B cell (primary cell): Measurements from ENCODE around the gene DLG2. TPM values are rescaled to one million over a fixed set of nuclear protein-coding genes. Genes with fewer than 3 reads are reported as not detected.

Source experiments
- ATAC-seq: fragments of 200-7000 bp; cut with Tn5 transposase; one replicate; pipeline ENCODE4 v1.10.0; 2021; ENCODE audit warnings: low read depth, mild to moderate bottlenecking, moderate number of reproducible peaks, moderate library complexity
- CTCF ChIA-PET: fragments of 350-600 bp; sonication (Branson Sonifier 250); formaldehyde crosslinking; loops from one replicate; lab custom pipeline; 2021; ENCODE audit warnings: antibody characterized with exemption, inconsistent platforms; lab: Charles Lee
- POLR2A ChIA-PET: fragments of 350-600 bp; sonication (Branson Sonifier 250); formaldehyde crosslinking; loops from one replicate; lab custom pipeline; 2021; ENCODE audit warnings: antibody characterized with exemption; lab: Charles Lee
- DNase-seq: peaks from one replicate; pipeline ENCODE4 v3.0.0; 2013
- H2AFZ ChIP-seq: 2 replicates; pipeline ENCODE4 v1.6.1; 2012; ENCODE audit warnings: mild to moderate bottlenecking, low read depth, low read length; ENCODE audit not compliant: insufficient read depth, poor library complexity, severe bottlenecking
- H3K27ac ChIP-seq, 2 donors: 1 replicate in 1 of 2; 2 replicates in 1 of 2; pipeline ENCODE4 v1.5.1; 2012 to 2013; ENCODE audit warnings: low read length in 2 of 2, mild to moderate bottlenecking in 2 of 2, moderate library complexity in 1 of 2
- H3K27me3 ChIP-seq, 4 experiments: fragments of 200-600 bp in 1 of 4; sonication (generic) in 1 of 4; replicated peaks in 1 of 4; 1 replicate in 2 of 4; 2 replicates in 2 of 4; pipeline versions ENCODE4 v1.6.1 to v1.7.0; 2013 to 2016; ENCODE audit warnings: low read length in 3 of 4, mild to moderate bottlenecking in 2 of 4, mixed read lengths in 1 of 4, moderate library complexity in 1 of 4; ENCODE audit not compliant: insufficient read depth in 4 of 4, control insufficient read depth in 3 of 4; ENCODE audit errors: control extremely low read depth in 1 of 4
- H3K36me3 ChIP-seq, 2 experiments: replicated peaks in 1 of 2; 1 replicate in 1 of 2; 2 replicates in 1 of 2; pipeline versions ENCODE4 v1.6.1 to v1.7.1; 2013; ENCODE audit warnings: low read length in 1 of 2; ENCODE audit not compliant: insufficient read depth in 2 of 2, control insufficient read depth in 1 of 2; ENCODE audit errors: control extremely low read depth in 1 of 2, extremely low read depth in 1 of 2
- H3K4me1 ChIP-seq, 2 donors: fragments of 200-600 bp in 1 of 2; sonication (generic) in 1 of 2; 1 replicate in 1 of 2; 2 replicates in 1 of 2; pipeline versions ENCODE4 v1.5.1 to v1.6.1; 2013 to 2017; ENCODE audit warnings: low read length in 2 of 2; ENCODE audit not compliant: control insufficient read depth in 2 of 2, insufficient read depth in 2 of 2
- H3K4me2 ChIP-seq: replicated peaks from 2 replicates; pipeline ENCODE3; 2012; ENCODE audit warnings: mild to moderate bottlenecking, low read depth, low read length; ENCODE audit not compliant: poor library complexity, severe bottlenecking
- H3K4me3 ChIP-seq, 5 experiments: fragments of 200-600 bp in 1 of 5; sonication (generic) in 1 of 5; 1 replicate in 3 of 5; 2 replicates in 2 of 5; pipeline versions ENCODE4 v1.5.1 to v1.7.0; 2011 to 2016; ENCODE audit warnings: low read length in 4 of 5, mild to moderate bottlenecking in 4 of 5, low read depth in 2 of 5, control low read depth in 1 of 5, moderate library complexity in 1 of 5; ENCODE audit not compliant: insufficient read depth in 1 of 5; ENCODE audit errors: control extremely low read depth in 1 of 5, extremely low read depth in 1 of 5
- H3K79me2 ChIP-seq: fragments of 200-600 bp; sonication (generic); one replicate; pipeline ENCODE4 v1.6.0; 2016; ENCODE audit warnings: low read length; ENCODE audit not compliant: control insufficient read depth, insufficient read depth
- H3K9ac ChIP-seq: fragments of 200-600 bp; sonication (generic); 2 replicates; pipeline ENCODE4 v1.6.1; 2017; ENCODE audit warnings: mild to moderate bottlenecking, low read length, moderate library complexity
- H3K9me3 ChIP-seq, 3 donors: one replicate each; pipeline versions ENCODE4 v1.6.1 to v1.7.1; 2013; ENCODE audit warnings: low read length in 2 of 3; ENCODE audit not compliant: control insufficient read depth in 2 of 3, insufficient read depth in 1 of 3; ENCODE audit errors: control extremely low read depth in 1 of 3
- H4K20me1 ChIP-seq: 2 replicates; pipeline ENCODE4 v1.6.0; 2012; ENCODE audit warnings: mild to moderate bottlenecking, low read length; ENCODE audit not compliant: insufficient read depth, control insufficient read depth, poor library complexity, severe bottlenecking
- H3K27ac Mint-ChIP-seq: one replicate; pipeline ENCODE4 v1.8.0; 2021; ENCODE audit warnings: mixed read lengths
- H3K27me3 Mint-ChIP-seq: one replicate; pipeline ENCODE4 v1.8.0; 2021; ENCODE audit warnings: mixed read lengths
- H3K4me1 Mint-ChIP-seq: one replicate; pipeline ENCODE4 v1.8.0; 2021; ENCODE audit warnings: mixed read lengths
- H3K4me3 Mint-ChIP-seq: one replicate; pipeline ENCODE4 v1.8.0; 2021; ENCODE audit warnings: mixed read lengths
- H3K9me3 Mint-ChIP-seq: one replicate; pipeline ENCODE4 v1.8.0; 2022; ENCODE audit warnings: mixed read lengths; ENCODE audit not compliant: insufficient read depth
- CTCF ChIP-seq: fragments of 200-600 bp; IDR thresholded peaks from one replicate; pipeline ENCODE4 v1.8.0; 2022; ENCODE audit warnings: antibody characterized with exemption, mild to moderate bottlenecking
- EZH2 ChIP-seq: IDR thresholded peaks from 2 replicates; pipeline ENCODE4 v1.6.1; 2012; ENCODE audit warnings: borderline replicate concordance, low read depth, mild to moderate bottlenecking, moderate library complexity, low read length; ENCODE audit not compliant: insufficient read depth, poor library complexity, severe bottlenecking
- WGBS: methylation state at CpG from one replicate; pipeline ENCODE4 v1.1.5; 2013; ENCODE audit warnings: missing lambda C conversion rate; ENCODE audit not compliant: insufficient coverage; 5-methylcytosine and 5-hydroxymethylcytosine counted together
- intact Hi-C: fragments of 100-400 bp; cut with micrococcal nuclease; formaldehyde crosslinking; loops from one replicate; pipeline ENCODE4 v1.10.0; 2022
- polyA plus RNA-seq: library from polyadenylated mRNA; depleted of rRNA; stranded (reverse); fragments of >200 nt; gene quantifications from 2 replicates; pipeline ENCODE4 v1.2.3, GENCODE V29; 2012
- total RNA-seq, 2 donors: library from RNA; stranded (reverse); fragments of 120-200 nt in 1 of 2; gene quantifications; 1 replicate in 1 of 2; 2 replicates in 1 of 2; pipeline versions ENCODE4 v1.2.3 to v1.2.4, GENCODE V29; 2013 to 2022

Gene DLG2
- total and polyA plus RNA-seq, 2 donors (not counting 1 experiment from before 2014, with no cell fraction given) = 0.54 to 5.4 TPM

DNA sequence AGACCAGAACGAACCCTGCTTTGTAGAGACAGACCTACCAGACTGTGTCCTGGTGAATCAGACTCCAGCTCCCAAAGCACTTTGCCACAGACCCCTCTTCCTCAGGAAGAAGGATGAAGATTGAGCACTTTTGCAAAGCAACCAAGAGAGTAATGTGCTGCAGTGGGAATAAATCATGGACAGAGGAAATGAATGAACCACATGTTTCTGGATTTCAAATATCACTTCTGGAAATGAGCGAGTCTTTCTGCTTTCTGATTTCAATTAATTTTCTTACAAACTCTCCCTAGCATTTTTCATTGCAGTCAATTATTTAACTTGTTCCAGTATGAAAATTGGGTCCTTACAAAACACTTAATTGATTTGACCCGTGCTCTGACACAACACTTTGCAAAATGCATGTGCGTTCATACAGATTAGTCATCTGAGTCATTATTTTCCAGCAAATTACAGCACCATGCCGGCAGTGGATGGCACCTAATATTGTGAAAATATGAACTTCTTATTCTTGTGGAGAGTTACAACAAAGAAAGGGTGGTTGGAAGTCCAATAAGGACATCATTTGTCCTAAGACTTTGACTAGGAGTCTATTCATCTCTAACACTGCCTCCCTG, 2025.1 kb downstream of the DLG2 start:
- H3K9ac ChIP-seq = no peak overlapping the region
- Mint-ChIP-seq H3K9me3 (peaks cover 2% of the 10 kb centered on the region), H3K27me3 (no peaks in the 10 kb centered on the region), H3K4me1 (peaks cover 15% of the 10 kb centered on the region), H3K4me3 (no peak overlapping the region), H3K27ac (no peak overlapping the region)
- H2AFZ ChIP-seq = no peak overlapping the region
- H3K4me2 ChIP-seq = no peak overlapping the region
- 100% methylated on average over 1 of the region's 5 CpGs for WGBS
- CTCF ChIA-PET = no interaction called here
- no peak overlapping the region for H3K27ac ChIP-seq
- intact Hi-C loops = no loop called here
- H3K36me3 ChIP-seq = no peaks in the 10 kb centered on the region
- peaks cover 0 to 6% of the 10 kb centered on the region in 2 donors for H3K4me1 ChIP-seq
- H3K4me3 ChIP-seq = no peak overlapping the region
- DNase-seq (no peak), ATAC-seq (no peak)
- H3K27me3 ChIP-seq = no peaks in the 10 kb centered on the region
- POLR2A ChIA-PET = no interaction called here
- H4K20me1 ChIP-seq = no peaks in the 10 kb centered on the region
- no peaks in the 10 kb centered on the region for H3K79me2 ChIP-seq
- TF ChIP-seq CTCF (no peak), EZH2 (no peak)
- H3K9me3 ChIP-seq = no peaks in the 10 kb centered on the region

DNA sequence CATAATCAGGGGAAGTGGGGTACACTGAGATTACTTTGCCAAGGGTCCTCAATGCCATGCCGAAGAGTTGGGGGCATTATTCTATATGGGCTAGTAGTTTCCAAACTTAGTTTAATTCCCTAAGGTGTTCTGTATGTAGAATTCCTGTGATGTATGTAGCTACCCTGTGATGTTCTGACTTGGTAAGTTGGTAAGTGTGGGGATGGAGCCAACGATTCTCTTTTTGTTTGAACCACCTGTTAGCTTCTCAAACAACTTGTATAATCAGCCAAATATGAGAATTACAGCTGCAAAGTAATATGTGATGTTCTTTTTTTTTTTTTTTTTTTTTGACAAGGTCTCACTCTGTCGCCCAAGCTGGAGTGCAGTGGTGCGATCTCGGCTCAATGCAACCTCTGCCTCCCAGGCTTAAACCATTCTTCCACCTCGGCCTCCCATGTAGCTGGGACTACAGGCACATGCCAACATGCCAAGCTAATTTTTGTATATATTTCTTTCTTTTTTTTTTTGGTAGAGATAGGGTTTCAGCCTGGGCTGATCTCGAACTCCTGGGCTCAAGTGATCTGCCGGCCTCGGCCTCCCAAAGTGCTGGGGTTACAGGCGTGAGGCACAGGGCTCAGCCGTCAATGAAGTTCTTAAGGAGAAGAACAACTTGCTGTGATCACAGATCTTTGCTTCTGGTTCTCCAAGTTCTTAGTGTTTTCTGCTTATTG, 2025.8 kb downstream of the DLG2 start:
- Histone ChIP-seq H3K9ac (no peak overlapping the region), H3K9me3 (no peaks in the 10 kb centered on the region), H3K79me2 (no peaks in the 10 kb centered on the region), H3K27me3 (no peaks in the 10 kb centered on the region), H2AFZ (no peak overlapping the region), H4K20me1 (no peaks in the 10 kb centered on the region), H3K4me1 (peaks cover 0 to 6% of the 10 kb centered on the region in 2 donors), H3K4me3 (no peak overlapping the region), H3K4me2 (no peak overlapping the region), H3K27ac (no peak overlapping the region), H3K36me3 (no peaks in the 10 kb centered on the region)
- ATAC-seq (no peak), DNase-seq (no peak)
- no peak for TF ChIP-seq EZH2
- TF ChIP-seq CTCF = no peak
- H3K27me3 Mint-ChIP-seq = no peaks in the 10 kb centered on the region
- WGBS = 100% methylated on average over 5 of the region's 11 CpGs
- peaks cover 2% of the 10 kb centered on the region for H3K9me3 Mint-ChIP-seq
- POLR2A ChIA-PET = no interaction called here
- CTCF ChIA-PET = interaction anchor here (0.6 kb wide), 1 partner anchor 200 kb away, joined by 3 read pairs; no protein-coding TSS in a partner anchor
- no peak overlapping the region for H3K4me3 Mint-ChIP-seq
- peaks cover 15% of the 10 kb centered on the region for H3K4me1 Mint-ChIP-seq
- H3K27ac Mint-ChIP-seq = no peak overlapping the region
- intact Hi-C loops = no loop called here
